ENCODE data around the gene CRHR2.

Gene CRHR2

GRCh38 chr7:30662431-30662939 lies 19.8 kb downstream of the CRHR2 start:
- H3K4me3 ChIP-seq = no peak overlapping the region
- no peak for DNase-seq (ENCODE audit: low spot score in 2 of 2)
- H3K27me3 ChIP-seq (ENCODE audit: low read depth) = no peaks in the 10 kb centered on the region
- H3K4me1 ChIP-seq = no peaks in the 10 kb centered on the region
- in situ Hi-C loops (cut with MboI; ENCODE audit: low sequenced_read_pairs) = no loop called here
- no peaks in the 10 kb centered on the region for H3K36me3 ChIP-seq (replicated peaks)
- H3K9me3 ChIP-seq = no peaks in the 10 kb centered on the region

GRCh38 chr7:30661926-30662325 lies 20.3 kb downstream of the CRHR2 start:
- no peak for DNase-seq (ENCODE audit: low spot score in 2 of 2)
- no peaks in the 10 kb centered on the region for H3K4me1 ChIP-seq
- H3K36me3 ChIP-seq (replicated peaks) = no peaks in the 10 kb centered on the region
- no peak overlapping the region for H3K4me3 ChIP-seq
- H3K9me3 ChIP-seq = no peaks in the 10 kb centered on the region
- no peaks in the 10 kb centered on the region for H3K27me3 ChIP-seq (ENCODE audit: low read depth)
- in situ Hi-C loops (cut with MboI; ENCODE audit: low sequenced_read_pairs) = no loop called here

GRCh38 chr7:30660331-30661255 lies 21.7 kb downstream of the CRHR2 start:
- no peak overlapping the region for H3K4me3 ChIP-seq
- no peaks in the 10 kb centered on the region for H3K27me3 ChIP-seq (ENCODE audit: low read depth)
- no peaks in the 10 kb centered on the region for H3K4me1 ChIP-seq
- in situ Hi-C loops (cut with MboI; ENCODE audit: low sequenced_read_pairs) = no loop called here
- no peak for DNase-seq (ENCODE audit: low spot score in 2 of 2)
- H3K36me3 ChIP-seq (replicated peaks) = no peaks in the 10 kb centered on the region
- H3K9me3 ChIP-seq = no peaks in the 10 kb centered on the region

- no peaks in the 10 kb centered on the region for H3K27me3 ChIP-seq (ENCODE audit: low read depth)
- no peaks in the 10 kb centered on the region for H3K9me3 ChIP-seq
- H3K4me3 ChIP-seq = no peak overlapping the region
- no peak for DNase-seq (ENCODE audit: low spot score in 2 of 2)
- no peaks in the 10 kb centered on the region for H3K36me3 ChIP-seq (replicated peaks)
- in situ Hi-C loops (cut with MboI; ENCODE audit: low sequenced_read_pairs) = no loop called here
- H3K4me1 ChIP-seq = no peaks in the 10 kb centered on the region
Measured at GRCh38 chr7:30659312-30659711, 22.9 kb downstream of the CRHR2 start.

GRCh38 chr7:30658479-30659074 lies 23.7 kb downstream of the CRHR2 start:
- H3K4me1 ChIP-seq = no peaks in the 10 kb centered on the region

GRCh38 chr7:30657131-30657530 lies 25.1 kb downstream of the CRHR2 start:
- no peaks in the 10 kb centered on the region for H3K9me3 ChIP-seq
- DNase-seq (ENCODE audit: low spot score in 2 of 2) = no peak
- in situ Hi-C loops (cut with MboI; ENCODE audit: low sequenced_read_pairs) = no loop called here
- no peaks in the 10 kb centered on the region for H3K36me3 ChIP-seq (replicated peaks)
- H3K27me3 ChIP-seq (ENCODE audit: low read depth) = no peaks in the 10 kb centered on the region
- no peak overlapping the region for H3K4me3 ChIP-seq
- no peaks in the 10 kb centered on the region for H3K4me1 ChIP-seq

More at GRCh38 chr7:30658479-30659074, 23.7 kb downstream of the CRHR2 start:
- no peak overlapping the region for H3K4me3 ChIP-seq
- in situ Hi-C loops (cut with MboI; ENCODE audit: low sequenced_read_pairs) = no loop called here
- no peaks in the 10 kb centered on the region for H3K9me3 ChIP-seq
- no peak for DNase-seq (ENCODE audit: low spot score in 2 of 2)
- no peaks in the 10 kb centered on the region for H3K36me3 ChIP-seq (replicated peaks)
- H3K27me3 ChIP-seq (ENCODE audit: low read depth) = no peaks in the 10 kb centered on the region

- Histone ChIP-seq H3K4me1 (no peaks in the 10 kb centered on the region), H3K27me3 (ENCODE audit: low read depth) (no peaks in the 10 kb centered on the region), H3K36me3 (replicated peaks) (no peaks in the 10 kb centered on the region), H3K9me3 (no peaks in the 10 kb centered on the region), H3K4me3 (no peak overlapping the region)
- in situ Hi-C loops (cut with MboI; ENCODE audit: low sequenced_read_pairs) = no loop called here
- no peak for DNase-seq (ENCODE audit: low spot score in 2 of 2)
Measured at GRCh38 chr7:30656006-30656957, 26.0 kb downstream of the CRHR2 start.

- Histone ChIP-seq H3K4me3 (no peak overlapping the region), H3K9me3 (no peaks in the 10 kb centered on the region), H3K4me1 (no peaks in the 10 kb centered on the region), H3K27me3 (ENCODE audit: low read depth) (no peaks in the 10 kb centered on the region), H3K36me3 (replicated peaks) (no peaks in the 10 kb centered on the region)
- DNase-seq (ENCODE audit: low spot score in 2 of 2) = no peak
- in situ Hi-C loops (cut with MboI; ENCODE audit: low sequenced_read_pairs) = no loop called here
Measured at GRCh38 chr7:30655096-30655970, 26.9 kb downstream of the CRHR2 start.

- in situ Hi-C loops (cut with MboI; ENCODE audit: low sequenced_read_pairs) = no loop called here
- H3K27me3 ChIP-seq (ENCODE audit: low read depth) = no peaks in the 10 kb centered on the region
- H3K4me3 ChIP-seq = no peak overlapping the region
- no peaks in the 10 kb centered on the region for H3K4me1 ChIP-seq
- H3K36me3 ChIP-seq (replicated peaks) = no peaks in the 10 kb centered on the region
- no peaks in the 10 kb centered on the region for H3K9me3 ChIP-seq
- no peak for DNase-seq (ENCODE audit: low spot score in 2 of 2)
Measured at GRCh38 chr7:30654296-30655090, 27.8 kb downstream of the CRHR2 start.

- Histone ChIP-seq H3K27me3 (ENCODE audit: low read depth) (no peaks in the 10 kb centered on the region), H3K9me3 (no peaks in the 10 kb centered on the region), H3K4me1 (no peaks in the 10 kb centered on the region), H3K4me3 (no peak overlapping the region), H3K36me3 (replicated peaks) (no peaks in the 10 kb centered on the region)
- no peak for DNase-seq (ENCODE audit: low spot score in 2 of 2)
- in situ Hi-C loops (cut with MboI; ENCODE audit: low sequenced_read_pairs) = no loop called here
Measured at GRCh38 chr7:30652698-30653641, 29.3 kb downstream of the CRHR2 start.

GRCh38 chr7:30652132-30652531 lies 30.1 kb downstream of the CRHR2 start:
- Histone ChIP-seq H3K9me3 (no peaks in the 10 kb centered on the region), H3K36me3 (replicated peaks) (no peaks in the 10 kb centered on the region), H3K4me3 (no peak overlapping the region), H3K27me3 (ENCODE audit: low read depth) (no peaks in the 10 kb centered on the region), H3K4me1 (no peaks in the 10 kb centered on the region)
- DNase-seq (ENCODE audit: low spot score in 2 of 2) = no peak
- in situ Hi-C loops (cut with MboI; ENCODE audit: low sequenced_read_pairs) = no loop called here

Measured in HAP-1 (cell line).